ENCODE measurements around the gene SRSF10.
A peak's percentile ranks its signal among the peaks of the same experiment; 100 is the strongest.
"Not testable (repeated sequence)": the region's sequence is repeated elsewhere in the genome, so short reads cannot be mapped to it uniquely, and the experiment has no call there.

Gene SRSF10

DNA sequence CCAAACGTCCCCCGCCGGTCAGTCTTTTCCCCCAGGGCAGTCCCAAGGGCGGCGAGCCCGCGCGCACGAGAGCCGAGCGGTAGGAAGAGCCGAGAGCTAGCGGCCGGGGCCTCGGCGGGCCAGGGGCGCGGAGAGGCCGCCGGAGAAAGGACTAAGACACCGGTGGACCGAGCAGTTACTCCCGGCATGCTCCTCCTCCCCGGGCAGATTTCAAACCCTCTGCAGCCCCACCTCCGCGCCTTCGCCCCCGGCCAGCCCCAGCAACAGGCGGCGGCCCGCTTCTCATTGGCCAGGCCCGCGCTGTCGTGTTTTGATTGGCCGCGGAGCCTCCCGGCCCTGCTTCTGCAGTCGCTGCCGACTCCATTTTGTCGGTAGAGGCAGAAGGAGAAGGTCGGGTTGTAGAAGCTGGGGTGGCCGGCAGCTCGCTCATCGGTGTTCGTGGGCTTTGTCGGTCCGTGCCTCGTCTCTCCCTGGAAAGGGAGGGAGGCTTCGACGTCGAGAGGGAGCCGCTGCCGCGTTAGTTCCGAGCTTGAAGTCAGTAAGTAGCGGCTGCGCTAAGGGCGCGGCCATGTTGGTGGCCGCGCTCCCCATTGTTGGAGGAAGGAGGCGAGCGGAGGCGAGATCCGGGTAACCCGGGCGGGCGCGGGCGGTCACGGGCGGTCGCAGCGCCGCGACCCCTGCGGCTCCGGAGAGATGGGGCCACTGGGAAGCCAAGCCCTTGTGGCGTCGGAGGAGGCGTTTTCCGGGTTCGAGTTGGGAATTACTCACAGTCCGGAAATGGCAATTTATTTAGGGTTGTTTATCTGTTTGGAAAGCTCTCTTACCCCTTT, 20.5 kb downstream of the SRSF10 start, which contains the start of gene PNRC2:
PNRC2 (plus strand) TSS at position 368 of the 830 bp plus-strand sequence. CDS start 1,630 bp downstream, outside the sequence.
- peak; percentile 85 for DNase-seq (ENCODE audit: insufficient read length, low spot score)
- peak; percentile 97 for FAIRE-seq
- no peak for TF ChIP-seq SPI1 (IDR thresholded peaks at IDR 0.05; ENCODE audit: low read depth, low read length)
- peak; percentile 89 for TF ChIP-seq TAF1 (IDR thresholded peaks at IDR 0.05; ENCODE audit: low read depth, low read length)
- TF ChIP-seq POLR2AphosphoS5 (IDR thresholded peaks at IDR 0.05; ENCODE audit: low read depth, low read length) = peak; percentile 95
- peak; percentile 37 for TF ChIP-seq PAX5 (IDR thresholded peaks at IDR 0.05; ENCODE audit: insufficient read depth, low read length, severe bottlenecking)
- peak; percentile 51 for TF ChIP-seq POU2F2 (IDR thresholded peaks at IDR 0.05; ENCODE audit: low read depth, low read length)
- TF ChIP-seq POLR2A (IDR thresholded peaks at IDR 0.05; ENCODE audit: low read depth, low read length) = peak; percentile 92

DNA sequence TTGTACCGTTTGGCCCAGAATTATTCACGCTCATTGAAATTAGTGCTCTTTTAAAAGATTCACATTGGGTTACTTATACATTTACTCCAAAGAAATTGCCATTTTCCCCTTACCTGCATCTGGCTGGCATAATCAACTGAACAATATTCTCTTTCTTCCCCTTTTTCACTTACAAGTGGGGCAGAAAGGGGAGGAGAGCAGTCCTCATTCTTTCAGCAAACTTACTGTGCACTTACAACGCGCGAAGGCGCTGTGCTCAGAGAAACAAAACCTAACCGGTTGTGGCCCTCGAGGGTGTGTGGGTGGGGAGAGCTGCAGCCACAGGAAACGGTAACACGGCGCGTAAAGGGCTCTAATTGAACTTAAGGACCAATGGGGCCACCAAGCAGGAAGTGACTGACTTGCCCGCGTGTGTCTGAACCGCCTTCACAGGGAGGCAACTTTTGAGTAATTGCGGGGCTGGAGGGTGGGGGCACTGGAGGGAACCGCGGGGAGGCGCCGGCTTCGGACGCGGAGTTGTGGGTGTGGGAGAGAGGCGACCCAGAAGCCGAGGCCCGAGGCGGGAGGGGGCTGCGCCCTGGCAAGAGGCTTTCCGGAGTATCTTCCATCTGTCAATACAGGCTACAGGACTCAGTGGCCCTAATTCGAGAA, 21.2 kb downstream of the SRSF10 start:
- peak; percentile 99 for FAIRE-seq
- peak; percentile 62 for DNase-seq (ENCODE audit: insufficient read length, low spot score)
- peak; percentile 73 for TF ChIP-seq POLR2AphosphoS5 (IDR thresholded peaks at IDR 0.05; ENCODE audit: low read depth, low read length)
- TF ChIP-seq SPI1 (IDR thresholded peaks at IDR 0.05; ENCODE audit: low read depth, low read length) = peak; percentile 23; the same call in 1 of the 2 replicates
- TF ChIP-seq POU2F2 (IDR thresholded peaks at IDR 0.05; ENCODE audit: low read depth, low read length) = no peak
- TF ChIP-seq POLR2A (IDR thresholded peaks at IDR 0.05; ENCODE audit: low read depth, low read length) = peak; percentile 84
- TF ChIP-seq TAF1 (IDR thresholded peaks at IDR 0.05; ENCODE audit: low read depth, low read length) = peak; percentile 72
- TF ChIP-seq PAX5 (IDR thresholded peaks at IDR 0.05; ENCODE audit: insufficient read depth, low read length, severe bottlenecking) = no peak

DNA sequence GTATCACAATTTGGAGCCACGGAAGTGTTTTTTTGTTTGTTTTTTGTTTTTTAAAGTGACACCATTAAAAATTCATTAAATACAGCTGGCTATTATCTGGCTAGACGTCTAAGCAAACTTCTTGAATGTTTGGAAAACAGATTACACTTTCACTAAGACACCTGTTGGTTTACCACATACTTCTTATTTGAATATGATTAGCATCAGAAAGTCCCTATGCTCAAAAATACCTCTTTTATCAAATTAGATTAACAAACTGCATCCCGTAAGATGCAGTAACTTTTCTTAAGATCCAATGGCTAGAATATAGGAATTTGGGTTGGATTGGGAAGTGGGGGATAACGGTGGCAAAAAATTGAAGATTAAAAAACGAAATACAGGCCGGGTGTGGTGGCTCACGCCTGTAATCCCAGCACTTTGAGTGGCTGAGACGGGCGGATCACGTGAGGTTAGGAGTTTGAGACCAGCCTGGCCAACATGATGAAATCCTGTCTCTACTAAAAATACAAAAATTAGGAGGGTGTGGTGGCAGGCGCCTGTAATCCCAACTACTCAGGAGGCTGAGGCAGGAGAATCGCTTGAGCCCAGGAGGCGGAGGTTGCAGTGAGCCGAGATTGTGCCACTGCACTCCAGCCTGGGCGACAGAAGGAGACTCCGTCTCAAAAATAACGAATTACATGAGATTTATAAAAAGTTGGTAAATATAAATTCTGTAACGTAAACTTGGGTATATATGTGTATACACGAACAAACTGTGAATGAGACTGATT, 21.9 kb downstream of the SRSF10 start:
- FAIRE-seq; DNase-seq (ENCODE audit: insufficient read length, low spot score): not testable (repeated sequence)

DNA sequence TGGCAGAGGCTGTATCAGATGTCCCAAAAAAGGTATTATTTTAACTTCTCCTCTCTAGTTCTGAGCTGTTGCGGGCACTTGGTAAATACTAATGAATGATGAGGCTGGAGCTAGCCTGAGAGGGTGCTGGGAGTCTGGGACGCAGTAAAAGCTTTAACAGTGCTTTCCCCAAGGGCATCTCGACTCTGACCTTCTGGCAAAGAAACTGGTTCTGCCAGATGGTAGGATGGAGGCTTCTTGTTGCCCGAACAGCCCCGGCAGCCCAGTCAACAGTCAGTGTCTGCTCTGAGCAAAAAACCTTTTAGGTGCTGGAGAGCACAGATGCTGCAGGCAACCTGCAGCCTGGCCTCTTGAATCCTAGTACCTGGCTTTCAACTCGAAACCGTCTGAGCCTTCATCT, 23.0 kb downstream of the SRSF10 start:
- DNase-seq (ENCODE audit: insufficient read length, low spot score) = no peak

DNA sequence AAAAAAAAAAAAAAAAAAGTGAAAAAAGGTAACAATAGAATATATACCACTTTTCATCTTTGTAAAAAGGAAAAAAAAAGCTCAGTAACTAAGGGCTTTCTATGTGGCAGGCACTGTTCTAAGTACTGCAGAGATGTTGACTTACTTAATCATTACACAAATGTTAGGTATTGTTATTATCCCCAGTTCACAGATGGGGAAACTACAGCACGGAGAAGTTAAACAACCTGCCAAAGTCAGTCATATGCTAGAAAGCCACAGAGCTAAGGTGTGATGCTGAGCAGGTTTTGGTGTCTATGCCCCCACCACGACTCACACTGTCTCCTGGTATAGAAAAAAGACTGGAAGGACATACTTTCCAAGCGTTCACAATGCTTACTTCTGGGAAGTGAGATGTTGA, 27.1 kb downstream of the SRSF10 start:
- FAIRE-seq = no peak
- TF ChIP-seq TAF1 (IDR thresholded peaks at IDR 0.05; ENCODE audit: low read depth, low read length) (no peak), POLR2AphosphoS5 (IDR thresholded peaks at IDR 0.05; ENCODE audit: low read depth, low read length) (no peak), SPI1 (IDR thresholded peaks at IDR 0.05; ENCODE audit: low read depth, low read length) (no peak), POLR2A (IDR thresholded peaks at IDR 0.05; ENCODE audit: low read depth, low read length) (no peak), POU2F2 (IDR thresholded peaks at IDR 0.05; ENCODE audit: low read depth, low read length) (no peak), PAX5 (IDR thresholded peaks at IDR 0.05; ENCODE audit: insufficient read depth, low read length, severe bottlenecking) (no peak)
- no peak for DNase-seq (ENCODE audit: insufficient read length, low spot score)

More for the DNA sequence above, 23.0 kb downstream of the SRSF10 start:
- TF ChIP-seq POU2F2 (IDR thresholded peaks at IDR 0.05; ENCODE audit: low read depth, low read length) = no peak
- TF ChIP-seq POLR2AphosphoS5 (IDR thresholded peaks at IDR 0.05; ENCODE audit: low read depth, low read length) = no peak
- TF ChIP-seq TAF1 (IDR thresholded peaks at IDR 0.05; ENCODE audit: low read depth, low read length) = no peak
- TF ChIP-seq PAX5 (IDR thresholded peaks at IDR 0.05; ENCODE audit: insufficient read depth, low read length, severe bottlenecking) = no peak
- TF ChIP-seq POLR2A (IDR thresholded peaks at IDR 0.05; ENCODE audit: low read depth, low read length) = no peak
- no peak for TF ChIP-seq SPI1 (IDR thresholded peaks at IDR 0.05; ENCODE audit: low read depth, low read length)
- no peak for FAIRE-seq

DNA sequence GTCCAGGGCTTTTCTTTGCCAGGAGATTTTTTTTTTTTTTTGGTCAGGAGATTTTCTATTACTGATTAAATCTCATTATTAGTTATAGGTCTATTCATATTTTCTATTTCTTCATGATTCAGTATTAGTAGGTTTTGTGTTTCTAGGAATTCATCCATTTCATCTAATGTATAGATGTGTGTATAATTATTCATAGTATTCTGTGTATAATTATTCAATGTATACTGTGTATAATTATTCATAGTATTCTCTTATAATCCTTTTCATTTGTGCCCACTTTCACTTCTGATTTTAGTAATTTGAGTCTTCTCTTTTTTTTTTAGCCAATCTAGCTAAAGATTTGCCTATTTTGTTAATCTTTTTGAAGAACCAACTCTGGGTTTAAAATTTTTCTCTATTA, 32.8 kb downstream of the SRSF10 start:
- DNase-seq (ENCODE audit: insufficient read length, low spot score) (no peak), FAIRE-seq (no peak)
- TF ChIP-seq PAX5 (IDR thresholded peaks at IDR 0.05; ENCODE audit: insufficient read depth, low read length, severe bottlenecking) (no peak), SPI1 (IDR thresholded peaks at IDR 0.05; ENCODE audit: low read depth, low read length) (no peak)

DNA sequence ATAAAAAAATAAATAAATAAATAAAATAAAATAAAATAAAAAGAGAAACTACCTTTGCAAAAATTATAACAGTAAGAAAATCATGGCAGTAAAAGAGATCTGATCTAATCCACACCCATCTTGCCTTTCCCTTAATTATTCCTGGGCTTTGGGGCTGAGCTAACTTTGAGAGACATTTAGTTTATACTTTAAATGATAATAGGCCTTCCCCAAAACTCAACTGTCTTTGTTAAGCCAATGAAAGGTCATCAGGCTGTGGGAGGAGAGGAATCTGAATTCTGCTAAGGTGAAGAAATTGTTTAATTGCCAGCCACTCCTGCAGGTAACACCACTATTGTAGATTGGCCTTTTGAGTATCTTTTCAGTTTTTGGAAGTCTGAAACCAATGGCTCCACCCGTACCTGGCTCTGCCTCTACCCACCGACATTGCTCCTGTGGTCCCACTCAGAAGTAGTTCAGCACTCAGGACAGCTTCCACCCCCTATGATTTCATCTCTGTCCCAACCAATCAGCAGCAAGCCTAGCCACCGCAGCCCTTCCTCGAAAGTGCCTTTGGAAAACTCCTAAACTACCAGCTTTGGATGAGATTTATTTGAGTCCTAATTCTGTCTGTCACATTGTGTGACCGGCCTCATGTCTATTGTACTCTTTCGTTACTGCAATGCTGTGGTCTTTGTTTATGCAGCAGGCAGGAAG, 43.5 kb downstream of the SRSF10 start:
- TF ChIP-seq TAF1 (IDR thresholded peaks at IDR 0.05; ENCODE audit: low read depth, low read length) (no peak), SPI1 (IDR thresholded peaks at IDR 0.05; ENCODE audit: low read depth, low read length) (no peak), POU2F2 (IDR thresholded peaks at IDR 0.05; ENCODE audit: low read depth, low read length) (no peak), POLR2AphosphoS5 (IDR thresholded peaks at IDR 0.05; ENCODE audit: low read depth, low read length) (no peak), PAX5 (IDR thresholded peaks at IDR 0.05; ENCODE audit: insufficient read depth, low read length, severe bottlenecking) (no peak), POLR2A (IDR thresholded peaks at IDR 0.05; ENCODE audit: low read depth, low read length) (no peak)
- DNase-seq (ENCODE audit: insufficient read length, low spot score) (no peak), FAIRE-seq (no peak)

DNA sequence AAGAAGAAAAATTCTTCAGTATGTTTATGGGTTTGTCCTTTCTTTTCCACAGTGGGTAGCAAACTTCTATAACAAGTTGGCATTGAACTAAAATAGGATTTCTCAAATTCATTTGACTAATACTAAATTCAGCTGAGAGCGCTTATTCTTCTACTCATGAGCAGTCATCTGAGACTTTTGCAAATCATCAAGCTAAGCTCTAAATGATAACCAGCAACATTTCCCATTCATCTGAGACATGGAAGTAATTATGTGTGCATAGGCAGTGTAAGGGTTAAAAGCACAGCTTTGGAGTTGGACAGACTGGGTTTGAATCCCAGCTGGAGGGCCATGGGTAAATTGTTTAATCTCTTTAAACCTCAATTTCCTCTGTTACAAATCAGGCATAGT, 48.6 kb downstream of the SRSF10 start:
- no peak for FAIRE-seq
- DNase-seq (ENCODE audit: insufficient read length, low spot score) = no peak
- TF ChIP-seq POLR2AphosphoS5 (IDR thresholded peaks at IDR 0.05; ENCODE audit: low read depth, low read length) (no peak), TAF1 (IDR thresholded peaks at IDR 0.05; ENCODE audit: low read depth, low read length) (no peak), PAX5 (IDR thresholded peaks at IDR 0.05; ENCODE audit: insufficient read depth, low read length, severe bottlenecking) (no peak), POLR2A (IDR thresholded peaks at IDR 0.05; ENCODE audit: low read depth, low read length) (no peak), POU2F2 (IDR thresholded peaks at IDR 0.05; ENCODE audit: low read depth, low read length) (no peak), SPI1 (IDR thresholded peaks at IDR 0.05; ENCODE audit: low read depth, low read length) (no peak)

Measured in GM12891 (cell line).